Activated T-cell treated with anti-CD3 and anti-CD28 coated beads, Interleukin-2, amount 50 U/mL, for 72 hours (primary cell): Measurements from ENCODE around the gene ACYP2. TPM values are rescaled to one million over a fixed set of nuclear protein-coding genes. Genes with fewer than 3 reads are reported as not detected.
"Not testable (repeated sequence)": the region's sequence is repeated elsewhere in the genome, so short reads cannot be mapped to it uniquely, and the experiment has no call there.

Experiments
- ATAC-seq, 2 donors: fragments of 150-1000 bp; cut with Tn5 transposase; replicated peaks in 1 of 2; 2 replicates each; pipeline ENCODE4 v1.10.0; 2021; ENCODE audit warnings: moderate library complexity in 2 of 2, mild to moderate bottlenecking in 1 of 2
- DNase-seq, 2 donors: peaks; one replicate each; pipeline ENCODE4 v3.0.0; 2021 to 2022; ENCODE audit warnings: mixed read lengths in 1 of 2
- H3K27ac Mint-ChIP-seq: one replicate; pipeline ENCODE4 v1.8.0; 2022; ENCODE audit warnings: mild to moderate bottlenecking, moderate library complexity, mixed read lengths
- H3K27me3 Mint-ChIP-seq: one replicate; pipeline ENCODE4 v1.8.0; 2022; ENCODE audit warnings: low read depth, mixed read lengths
- H3K36me3 Mint-ChIP-seq, 2 donors: one replicate each; pipeline ENCODE4 v1.8.0; 2022; ENCODE audit warnings: mixed read lengths in 2 of 2, mild to moderate bottlenecking in 1 of 2; ENCODE audit not compliant: insufficient read depth in 2 of 2
- H3K4me1 Mint-ChIP-seq: one replicate; pipeline ENCODE4 v1.8.0; 2022; ENCODE audit warnings: low read depth, mixed read lengths
- H3K4me3 Mint-ChIP-seq, 2 donors: one replicate each; pipeline ENCODE4 v1.8.0; 2022; ENCODE audit warnings: mild to moderate bottlenecking in 2 of 2, mixed read lengths in 2 of 2, moderate library complexity in 2 of 2
- H3K9me3 Mint-ChIP-seq, 2 donors: one replicate each; pipeline ENCODE4 v1.8.0; 2022; ENCODE audit warnings: mixed read lengths in 2 of 2
- total RNA-seq, 2 donors: library from RNA; stranded (reverse); gene quantifications; one replicate each; pipeline ENCODE4 v1.2.3, GENCODE V29; 2022

ACYP2 gene
- total RNA-seq, 2 donors from 2014 or later, result 9.6 to 10.8 TPM

DNA sequence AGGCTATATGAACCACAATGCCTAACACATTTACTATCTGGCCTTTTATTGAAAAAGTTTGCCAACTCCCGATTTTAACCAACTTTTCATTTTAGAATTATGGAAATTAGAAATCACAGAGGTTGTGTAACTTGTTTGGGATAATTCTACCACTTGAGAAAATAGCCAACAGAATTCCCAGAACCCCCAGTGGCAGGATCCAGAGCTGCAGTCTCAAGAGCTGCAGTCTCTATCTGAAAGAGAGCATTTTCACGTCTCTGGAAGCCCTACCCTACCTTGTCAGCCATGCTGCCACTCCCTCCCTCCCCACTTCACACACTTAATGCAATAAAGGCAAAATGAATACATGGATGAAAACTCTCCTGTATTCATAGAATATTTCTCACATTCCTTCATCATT is 164.0 kb downstream of the ACYP2 start:
- Mint-ChIP-seq H3K9me3 (no peaks in the 10 kb centered on the region), H3K4me3 (no peak overlapping the region), H3K27me3 (no peaks in the 10 kb centered on the region), H3K36me3 (no peaks in the 10 kb centered on the region), H3K27ac (no peak overlapping the region), H3K4me1 (peaks cover 3% of the 10 kb centered on the region)
- DNase-seq (no peak), ATAC-seq (no peak)

DNA sequence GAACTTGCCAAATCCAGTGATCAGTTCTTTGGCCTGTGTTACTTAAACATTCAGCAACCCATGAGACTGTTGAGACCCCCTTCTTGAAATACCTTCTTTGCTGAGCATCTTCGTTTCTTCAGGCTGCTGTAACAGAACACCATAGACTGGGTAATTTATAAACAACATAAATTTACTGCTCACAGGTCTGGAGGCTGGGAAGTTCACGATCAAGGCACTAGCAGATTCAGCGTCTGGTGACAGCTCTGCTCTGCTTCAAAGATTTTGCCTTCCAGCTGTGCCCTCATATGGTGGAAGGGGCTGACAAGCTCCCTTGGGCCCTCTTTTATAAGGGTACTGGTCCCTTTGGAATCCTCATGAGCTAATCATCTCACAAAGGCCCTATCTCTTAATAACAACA is 169.4 kb downstream of the ACYP2 start:
- no peak overlapping the region for H3K4me3 Mint-ChIP-seq
- H3K27me3 Mint-ChIP-seq, result no peaks in the 10 kb centered on the region
- H3K9me3 Mint-ChIP-seq, result no peaks in the 10 kb centered on the region
- ATAC-seq (no peak), DNase-seq (no peak)
- no peak overlapping the region for H3K27ac Mint-ChIP-seq
- peaks cover 0 to 3% of the 10 kb centered on the region in 2 donors for H3K36me3 Mint-ChIP-seq
- no peaks in the 10 kb centered on the region for H3K4me1 Mint-ChIP-seq

DNA sequence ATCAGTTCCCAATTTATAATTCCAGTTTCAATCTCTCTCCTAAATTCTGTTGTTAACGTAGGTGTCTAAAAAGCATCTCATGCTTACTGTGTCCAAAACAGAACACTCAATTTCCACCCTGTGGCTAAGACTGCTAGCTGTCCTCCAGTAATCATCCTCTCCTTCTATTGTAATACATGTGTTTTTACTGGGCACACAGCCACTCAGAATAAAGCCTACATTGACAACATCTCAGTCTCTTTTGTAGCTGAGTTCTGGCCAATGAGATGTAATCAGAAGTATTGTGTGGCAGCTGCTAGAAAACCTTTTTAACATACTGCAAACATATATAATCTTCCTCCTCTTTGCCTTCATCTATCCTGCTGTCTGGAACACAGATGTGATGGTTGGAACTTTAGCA is 170.0 kb downstream of the ACYP2 start:
- no peaks in the 10 kb centered on the region for H3K9me3 Mint-ChIP-seq
- H3K4me3 Mint-ChIP-seq, result no peak overlapping the region
- no peak for DNase-seq
- H3K27ac Mint-ChIP-seq, result no peak overlapping the region
- peaks cover 0 to 3% of the 10 kb centered on the region in 2 donors for H3K36me3 Mint-ChIP-seq
- H3K4me1 Mint-ChIP-seq, result no peaks in the 10 kb centered on the region
- H3K27me3 Mint-ChIP-seq, result no peaks in the 10 kb centered on the region
- no peak for ATAC-seq

DNA sequence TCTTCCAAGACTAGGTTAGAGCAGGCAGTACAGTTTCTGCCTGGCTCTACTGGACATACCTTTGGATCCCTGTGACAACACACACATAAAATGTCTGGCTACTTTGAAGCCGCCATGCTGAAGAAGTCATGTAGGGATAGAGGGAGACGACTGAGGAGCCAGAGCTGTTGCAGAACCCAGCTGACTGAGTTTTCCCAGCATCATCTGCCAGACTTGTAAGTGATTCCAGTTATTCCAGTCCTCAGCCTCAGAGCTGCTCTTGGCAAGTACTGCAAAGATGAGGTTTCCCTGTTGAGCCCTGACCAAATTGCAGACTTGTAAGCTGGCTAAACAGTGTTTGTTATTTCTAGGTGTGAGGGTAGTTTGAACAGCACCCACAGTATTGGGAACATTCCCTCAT is 172.1 kb downstream of the ACYP2 start:
- peaks cover 0 to 3% of the 10 kb centered on the region in 2 donors for H3K36me3 Mint-ChIP-seq
- no peak for ATAC-seq
- H3K27ac Mint-ChIP-seq, result no peak overlapping the region
- no peaks in the 10 kb centered on the region for H3K4me1 Mint-ChIP-seq
- no peaks in the 10 kb centered on the region for H3K9me3 Mint-ChIP-seq
- H3K27me3 Mint-ChIP-seq, result no peaks in the 10 kb centered on the region
- H3K4me3 Mint-ChIP-seq, result no peak overlapping the region
- DNase-seq, result no peak

DNA sequence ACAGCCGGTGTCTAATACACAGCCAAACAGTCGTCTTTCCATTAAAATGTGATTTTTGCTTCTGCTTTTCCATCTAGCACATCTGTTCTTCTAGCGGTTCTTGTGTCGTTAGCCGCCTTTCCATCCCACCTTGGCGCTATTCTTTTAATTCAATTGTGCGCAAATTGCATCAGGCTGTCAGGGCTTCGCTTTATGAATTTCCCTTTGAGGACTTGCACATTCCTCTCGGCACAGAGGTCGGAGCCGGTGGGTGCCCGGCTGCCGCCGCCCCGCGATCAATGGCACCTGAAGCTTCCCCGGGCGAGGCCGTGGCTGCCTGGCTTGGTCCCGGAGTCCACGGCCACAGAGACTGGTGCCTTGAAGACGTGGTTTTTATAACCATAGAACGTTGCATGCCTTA is 174.5 kb downstream of the ACYP2 start:
- Mint-ChIP-seq H3K4me1 (no peaks in the 10 kb centered on the region), H3K27me3 (no peaks in the 10 kb centered on the region), H3K9me3 (no peaks in the 10 kb centered on the region), H3K4me3 (no peak overlapping the region), H3K36me3 (peaks cover 0 to 3% of the 10 kb centered on the region in 2 donors), H3K27ac (no peak overlapping the region)
- DNase-seq, result no peak
- ATAC-seq, result no peak

DNA sequence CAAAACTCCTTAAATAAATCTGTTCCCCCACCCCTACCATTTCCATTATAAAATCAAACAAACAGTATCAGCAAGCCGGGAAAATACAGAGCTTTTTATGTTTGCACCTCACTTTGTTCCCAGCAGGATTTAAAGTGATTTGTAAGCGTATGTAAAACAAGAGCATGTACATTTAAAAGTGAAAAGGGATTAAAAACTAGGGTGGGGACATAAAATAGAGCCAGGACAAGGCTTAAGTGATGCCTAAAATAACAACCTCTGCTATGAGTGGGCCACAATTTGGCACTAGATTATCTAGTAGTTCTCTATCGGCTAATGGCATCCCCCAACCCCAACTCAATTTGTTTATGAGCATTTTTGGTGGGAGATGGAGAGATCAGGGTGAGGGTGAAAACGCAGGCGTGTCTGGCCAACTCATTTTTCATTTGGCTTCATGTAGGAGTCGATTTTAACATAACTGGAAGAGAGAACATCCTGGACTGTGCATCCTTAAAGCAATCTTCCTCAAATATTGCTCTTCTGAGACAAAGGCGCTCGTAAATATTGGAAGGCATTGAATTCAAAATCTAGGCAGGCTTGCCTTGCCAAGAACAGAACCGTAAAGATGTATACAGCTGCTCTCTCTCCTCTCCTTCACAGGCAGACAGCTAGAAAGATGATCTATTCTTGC is 175.1 kb downstream of the ACYP2 start:
- no peaks in the 10 kb centered on the region for H3K36me3 Mint-ChIP-seq
- DNase-seq, result no peak
- H3K4me1 Mint-ChIP-seq, result no peaks in the 10 kb centered on the region
- no peak overlapping the region for H3K4me3 Mint-ChIP-seq
- H3K27me3 Mint-ChIP-seq, result no peaks in the 10 kb centered on the region
- no peak for ATAC-seq
- H3K9me3 Mint-ChIP-seq, result no peaks in the 10 kb centered on the region
- peak overlapping the region; percentile 13 for H3K27ac Mint-ChIP-seq

DNA sequence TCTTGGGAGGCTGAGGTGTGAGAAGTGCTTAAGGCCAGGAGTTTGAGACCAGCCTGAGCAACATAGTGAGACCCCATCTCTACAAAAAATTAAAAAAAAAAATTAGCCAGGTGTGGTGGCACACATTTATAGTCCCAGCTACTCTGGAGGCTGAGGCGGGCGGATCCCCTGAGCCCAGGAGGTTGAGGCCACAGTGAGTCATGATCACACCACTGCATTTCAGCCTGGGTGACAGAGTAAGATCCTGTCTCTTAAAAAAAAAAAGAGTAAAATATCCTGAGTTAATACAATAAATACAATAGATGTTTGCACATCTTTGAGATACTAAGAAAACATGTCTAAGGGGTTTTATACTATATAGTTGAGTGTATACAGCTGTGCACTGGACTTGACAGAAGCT is 179.2 kb downstream of the ACYP2 start:
- not testable (repeated sequence) for H3K9me3 Mint-ChIP-seq, H3K27me3 Mint-ChIP-seq

DNA sequence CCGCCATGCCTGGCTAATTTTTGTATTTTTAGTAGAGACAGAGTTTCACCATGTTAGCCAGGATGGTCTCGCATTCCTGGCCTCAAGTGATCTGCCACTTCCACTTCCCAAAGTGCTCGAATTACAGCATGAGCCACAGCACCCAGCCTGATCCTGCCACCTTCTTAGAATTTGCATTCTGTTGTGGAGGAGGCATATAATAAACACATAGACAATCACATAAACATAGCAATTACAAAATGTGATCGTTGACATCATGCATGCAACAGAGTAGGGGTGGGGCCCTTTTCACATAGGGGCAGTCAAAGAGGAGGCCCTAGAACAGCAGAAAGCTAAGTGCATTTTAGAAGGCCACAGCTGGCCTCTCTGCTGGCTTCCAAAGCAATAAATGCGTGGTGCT is 180.5 kb downstream of the ACYP2 start:
- no peak overlapping the region for H3K4me3 Mint-ChIP-seq
- H3K36me3 Mint-ChIP-seq, result no peaks in the 10 kb centered on the region
- no peaks in the 10 kb centered on the region for H3K27me3 Mint-ChIP-seq
- DNase-seq, result no peak
- no peak overlapping the region for H3K27ac Mint-ChIP-seq
- no peak for ATAC-seq
- H3K4me1 Mint-ChIP-seq, result no peaks in the 10 kb centered on the region
- H3K9me3 Mint-ChIP-seq, result no peaks in the 10 kb centered on the region

More for the DNA sequence above, 179.2 kb downstream of the ACYP2 start:
- not testable (repeated sequence) for ATAC-seq, H3K27ac Mint-ChIP-seq, H3K4me3 Mint-ChIP-seq, H3K36me3 Mint-ChIP-seq, DNase-seq, H3K4me1 Mint-ChIP-seq

DNA sequence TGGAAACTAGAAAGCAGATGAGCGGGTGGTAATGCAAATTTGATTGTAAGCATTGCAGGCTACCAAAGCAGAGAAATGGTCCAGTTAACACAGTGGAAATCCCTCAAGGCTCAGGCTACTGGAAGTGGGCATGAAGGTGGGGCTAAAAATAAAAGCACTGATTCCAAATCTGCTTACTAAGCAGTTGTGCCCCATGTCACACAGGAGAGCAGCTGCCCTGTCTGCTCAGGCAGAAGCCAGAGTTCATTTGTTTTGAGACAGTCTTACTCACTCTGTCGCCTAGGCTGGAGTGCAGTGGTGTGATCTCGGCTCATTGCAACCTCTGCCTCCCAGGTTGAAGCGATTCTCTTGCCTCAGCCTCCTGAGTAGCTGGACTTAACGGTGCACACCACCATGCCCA is 183.1 kb downstream of the ACYP2 start:
- peak overlapping the region; percentile 66 for H3K27ac Mint-ChIP-seq

DNA sequence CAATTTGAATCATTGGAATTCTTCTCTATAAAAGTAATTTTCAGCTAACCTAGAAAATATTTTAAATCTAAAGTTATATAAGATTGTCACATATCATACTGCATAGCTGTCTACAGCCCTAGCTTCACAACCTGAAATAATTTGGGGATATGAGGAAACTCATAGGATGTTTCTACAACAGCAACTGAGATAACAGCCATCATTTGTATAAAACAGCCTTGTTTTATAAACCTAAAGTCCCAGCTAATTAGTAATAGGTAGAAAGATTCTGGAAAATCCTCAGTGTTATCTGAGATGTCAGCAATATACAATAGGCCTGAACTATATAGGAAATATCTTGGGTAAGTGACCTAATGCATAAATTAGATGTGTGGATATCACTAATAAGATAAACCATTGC is 188.2 kb downstream of the ACYP2 start:
- no peaks in the 10 kb centered on the region for H3K27me3 Mint-ChIP-seq
- ATAC-seq (no peak), DNase-seq (no peak)
- no peaks in the 10 kb centered on the region for H3K4me1 Mint-ChIP-seq
- no peak overlapping the region for H3K4me3 Mint-ChIP-seq
- no peak overlapping the region for H3K27ac Mint-ChIP-seq
- no peaks in the 10 kb centered on the region for H3K36me3 Mint-ChIP-seq
- H3K9me3 Mint-ChIP-seq, result no peaks in the 10 kb centered on the region

More for the DNA sequence above, 183.1 kb downstream of the ACYP2 start:
- Mint-ChIP-seq H3K4me3 (no peak overlapping the region), H3K4me1 (no peaks in the 10 kb centered on the region), H3K27me3 (no peaks in the 10 kb centered on the region), H3K36me3 (no peaks in the 10 kb centered on the region), H3K9me3 (no peaks in the 10 kb centered on the region)
- DNase-seq (no peak), ATAC-seq (no peak)

DNA sequence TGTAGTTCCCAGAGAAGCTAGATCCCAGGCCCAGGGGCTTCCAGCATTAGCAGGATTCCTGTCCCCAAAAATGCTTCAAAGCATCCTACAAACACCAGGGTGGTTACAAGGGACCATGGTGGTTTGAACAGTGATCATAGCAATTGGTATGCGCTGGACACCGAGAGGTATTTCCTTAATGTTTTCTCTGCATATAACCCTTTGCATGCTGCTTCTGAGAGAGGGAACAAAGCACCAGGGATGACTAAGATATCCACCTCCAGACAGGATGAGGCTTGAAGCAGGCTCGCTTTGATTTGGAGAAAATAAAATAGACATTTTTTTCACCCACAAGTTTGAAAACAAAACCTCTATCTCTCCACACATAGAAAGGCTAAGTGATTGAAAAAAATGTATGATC is 191.1 kb downstream of the ACYP2 start:
- H3K36me3 Mint-ChIP-seq, result no peaks in the 10 kb centered on the region

DNA sequence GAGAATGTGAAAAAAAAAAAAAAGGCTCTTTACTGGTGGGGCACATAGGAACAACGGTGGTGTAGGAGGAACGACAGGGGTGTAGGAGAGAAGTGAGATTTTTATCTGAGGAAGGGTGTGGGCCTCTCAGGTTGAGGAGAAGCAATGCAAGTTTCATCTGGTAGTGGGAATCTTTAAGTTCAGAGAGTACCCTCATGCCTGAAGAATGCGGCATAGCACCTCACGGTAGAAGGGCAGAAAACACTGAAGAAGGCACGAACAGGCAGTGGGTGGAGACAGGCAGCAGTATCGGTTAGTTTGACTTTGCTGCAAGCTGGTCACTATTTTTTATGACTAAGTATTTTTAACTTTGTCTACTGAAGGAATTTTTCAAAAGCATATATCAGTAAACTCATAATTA is 192.8 kb downstream of the ACYP2 start:
- Mint-ChIP-seq H3K4me3 (no peak overlapping the region), H3K4me1 (no peaks in the 10 kb centered on the region), H3K36me3 (no peaks in the 10 kb centered on the region), H3K27me3 (no peaks in the 10 kb centered on the region), H3K27ac (no peak overlapping the region), H3K9me3 (no peaks in the 10 kb centered on the region)
- ATAC-seq (no peak), DNase-seq (no peak)

More for the DNA sequence above, 191.1 kb downstream of the ACYP2 start:
- Mint-ChIP-seq H3K4me1 (no peaks in the 10 kb centered on the region), H3K9me3 (no peaks in the 10 kb centered on the region), H3K27ac (no peak overlapping the region), H3K4me3 (no peak overlapping the region), H3K27me3 (no peaks in the 10 kb centered on the region)
- DNase-seq (no peak), ATAC-seq (no peak)

DNA sequence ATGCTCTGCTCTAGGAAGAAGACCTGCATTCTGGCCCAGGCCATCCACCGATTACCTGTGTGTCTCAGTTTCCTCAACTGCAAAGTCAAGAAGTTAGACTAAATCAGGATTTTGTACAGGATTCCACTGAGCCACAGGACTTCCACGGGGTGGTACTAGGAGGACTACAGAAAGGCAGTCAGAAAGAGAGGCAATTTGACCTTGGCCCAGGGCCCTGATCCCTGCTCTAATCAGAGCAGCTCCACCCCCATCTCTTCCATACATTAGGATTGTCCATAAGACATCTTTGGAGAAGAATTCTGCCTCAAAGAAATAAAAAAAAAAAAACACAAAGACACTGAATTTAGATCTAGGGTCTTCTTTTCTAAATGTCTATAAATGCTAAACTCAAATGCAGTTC is 193.4 kb downstream of the ACYP2 start:
- Mint-ChIP-seq H3K4me1 (no peaks in the 10 kb centered on the region), H3K27ac (no peak overlapping the region), H3K36me3 (no peaks in the 10 kb centered on the region), H3K9me3 (no peaks in the 10 kb centered on the region), H3K4me3 (no peak overlapping the region), H3K27me3 (no peaks in the 10 kb centered on the region)
- no peak for DNase-seq
- no peak for ATAC-seq

DNA sequence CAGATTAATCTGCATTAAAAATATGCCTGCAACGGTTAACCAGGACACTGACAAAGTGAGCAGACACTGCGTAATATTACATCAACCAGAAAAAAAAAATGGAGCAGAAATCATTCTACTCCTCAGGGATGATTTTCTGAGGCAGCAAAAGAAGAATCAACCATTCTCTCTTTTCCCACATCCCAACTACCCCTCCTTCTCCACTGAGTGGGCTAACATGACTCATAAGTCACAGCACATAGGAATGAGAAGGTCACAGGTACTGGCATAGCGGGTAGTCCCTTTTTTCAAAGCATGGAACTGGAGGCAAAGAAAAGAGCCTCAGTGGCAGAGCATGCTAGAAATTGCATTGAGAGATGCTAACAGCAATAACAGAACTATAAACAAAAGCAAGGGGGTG is 194.9 kb downstream of the ACYP2 start:
- H3K36me3 Mint-ChIP-seq, result no peaks in the 10 kb centered on the region
- H3K9me3 Mint-ChIP-seq, result peaks cover 0 to 2% of the 10 kb centered on the region in 2 donors
- H3K27ac Mint-ChIP-seq, result no peak overlapping the region
- no peaks in the 10 kb centered on the region for H3K4me1 Mint-ChIP-seq
- DNase-seq, result no peak
- H3K27me3 Mint-ChIP-seq, result no peaks in the 10 kb centered on the region
- H3K4me3 Mint-ChIP-seq, result no peak overlapping the region
- no peak for ATAC-seq
